22Rv1 (cell line): Measurements from ENCODE around the gene TMC3.

Experiments
- H3K27ac ChIP-seq: fragments of 450-650 bp; 2 replicates; pipeline ENCODE4 v1.5.1; 2017
- ZFX ChIP-seq: fragments of 450-650 bp; IDR thresholded peaks from 2 replicates; pipeline ENCODE4 v1.6.1; 2017; ENCODE audit warnings: antibody characterized with exemption, borderline replicate concordance
- TF ChIP-seq, protein P1 (sequence below): fragments of 450-650 bp; IDR thresholded peaks from 2 replicates; pipeline ENCODE4 v1.5.1; 2017; ENCODE audit warnings: mild to moderate bottlenecking

Gene TMC3

DNA sequence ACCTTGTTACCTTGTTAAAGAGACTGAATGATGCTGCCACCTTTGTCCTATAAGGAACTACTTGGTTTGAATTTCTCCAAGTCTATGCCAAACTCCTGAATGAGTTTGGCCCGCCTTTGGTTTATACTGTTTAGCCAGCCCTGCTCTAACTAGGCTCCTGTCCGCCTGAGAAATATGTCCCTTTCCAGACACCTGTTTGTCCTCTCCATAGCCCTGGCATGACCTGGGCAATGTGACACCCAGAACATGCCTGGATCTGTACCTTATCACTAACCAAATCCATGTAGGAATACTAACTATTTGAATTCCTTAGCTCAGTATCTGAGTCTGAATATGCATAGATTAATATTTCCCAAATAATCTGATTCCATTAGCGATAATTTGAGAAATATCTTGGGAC is 24.4 kb upstream of the TMC3 start:
- TF ChIP-seq ZFX = no peak
- TF ChIP-seq, protein P1, sequence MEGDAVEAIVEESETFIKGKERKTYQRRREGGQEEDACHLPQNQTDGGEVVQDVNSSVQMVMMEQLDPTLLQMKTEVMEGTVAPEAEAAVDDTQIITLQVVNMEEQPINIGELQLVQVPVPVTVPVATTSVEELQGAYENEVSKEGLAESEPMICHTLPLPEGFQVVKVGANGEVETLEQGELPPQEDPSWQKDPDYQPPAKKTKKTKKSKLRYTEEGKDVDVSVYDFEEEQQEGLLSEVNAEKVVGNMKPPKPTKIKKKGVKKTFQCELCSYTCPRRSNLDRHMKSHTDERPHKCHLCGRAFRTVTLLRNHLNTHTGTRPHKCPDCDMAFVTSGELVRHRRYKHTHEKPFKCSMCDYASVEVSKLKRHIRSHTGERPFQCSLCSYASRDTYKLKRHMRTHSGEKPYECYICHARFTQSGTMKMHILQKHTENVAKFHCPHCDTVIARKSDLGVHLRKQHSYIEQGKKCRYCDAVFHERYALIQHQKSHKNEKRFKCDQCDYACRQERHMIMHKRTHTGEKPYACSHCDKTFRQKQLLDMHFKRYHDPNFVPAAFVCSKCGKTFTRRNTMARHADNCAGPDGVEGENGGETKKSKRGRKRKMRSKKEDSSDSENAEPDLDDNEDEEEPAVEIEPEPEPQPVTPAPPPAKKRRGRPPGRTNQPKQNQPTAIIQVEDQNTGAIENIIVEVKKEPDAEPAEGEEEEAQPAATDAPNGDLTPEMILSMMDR = no peak
- no peak overlapping the region for H3K27ac ChIP-seq

DNA sequence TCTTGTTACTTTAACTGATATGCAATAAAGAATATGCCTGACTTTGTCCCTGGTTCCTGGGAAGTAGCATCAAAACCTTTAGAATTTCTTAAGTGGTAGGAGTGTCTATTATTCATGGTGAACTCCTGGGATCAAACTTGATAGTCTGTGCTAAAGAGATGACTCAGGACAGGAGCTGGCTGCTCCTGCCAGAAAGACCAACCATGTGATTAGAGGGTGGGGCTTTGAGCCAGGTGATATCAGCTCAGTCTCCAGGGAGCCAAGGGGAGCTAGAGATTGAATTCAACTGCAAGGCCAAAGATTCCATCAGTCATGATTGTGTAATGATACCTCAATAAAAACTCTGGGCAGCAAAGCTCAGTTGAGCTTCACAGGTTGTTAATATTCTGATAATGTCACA is 20.6 kb upstream of the TMC3 start:
- H3K27ac ChIP-seq = no peak overlapping the region
- no peak for TF ChIP-seq ZFX
- TF ChIP-seq, protein P1 = no peak

DNA sequence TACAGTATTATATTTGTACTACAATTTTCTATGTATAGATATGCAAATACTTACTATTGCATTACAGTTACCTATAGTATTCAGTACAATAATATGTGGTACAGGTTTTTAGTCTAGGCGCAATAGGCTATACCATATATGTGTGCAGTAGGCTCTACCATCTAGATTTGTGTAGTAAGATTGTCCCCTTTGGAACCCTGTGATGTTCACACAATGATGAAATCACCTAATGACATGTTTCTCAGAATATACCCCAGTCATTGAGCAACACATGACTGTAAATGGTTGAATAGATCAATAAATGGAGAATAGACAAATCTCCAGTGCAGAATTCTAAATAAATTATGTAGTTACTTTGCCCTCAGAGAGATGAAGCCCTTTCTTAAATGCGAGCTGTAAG is 17.6 kb upstream of the TMC3 start:
- TF ChIP-seq, protein P1 = no peak
- no peak for TF ChIP-seq ZFX
- no peak overlapping the region for H3K27ac ChIP-seq

DNA sequence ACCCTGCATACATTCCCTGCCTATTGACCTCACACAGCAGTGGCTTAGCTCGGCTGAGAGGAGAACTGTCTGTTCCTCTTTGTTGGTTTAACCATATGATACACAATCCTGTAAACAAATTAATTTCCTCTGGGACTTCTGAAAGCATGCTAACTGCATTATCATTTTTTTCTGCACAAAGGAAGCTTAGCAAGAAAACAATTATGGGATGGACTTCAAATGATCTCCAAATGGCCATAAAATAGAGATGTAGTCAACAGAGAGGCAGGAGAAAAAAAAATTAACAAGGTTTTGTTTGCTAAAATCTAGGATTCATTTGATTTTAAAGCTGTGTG is 14.4 kb upstream of the TMC3 start:
- TF ChIP-seq, protein P1 = no peak
- TF ChIP-seq ZFX = no peak
- peak overlapping the region; percentile 61 for H3K27ac ChIP-seq

DNA sequence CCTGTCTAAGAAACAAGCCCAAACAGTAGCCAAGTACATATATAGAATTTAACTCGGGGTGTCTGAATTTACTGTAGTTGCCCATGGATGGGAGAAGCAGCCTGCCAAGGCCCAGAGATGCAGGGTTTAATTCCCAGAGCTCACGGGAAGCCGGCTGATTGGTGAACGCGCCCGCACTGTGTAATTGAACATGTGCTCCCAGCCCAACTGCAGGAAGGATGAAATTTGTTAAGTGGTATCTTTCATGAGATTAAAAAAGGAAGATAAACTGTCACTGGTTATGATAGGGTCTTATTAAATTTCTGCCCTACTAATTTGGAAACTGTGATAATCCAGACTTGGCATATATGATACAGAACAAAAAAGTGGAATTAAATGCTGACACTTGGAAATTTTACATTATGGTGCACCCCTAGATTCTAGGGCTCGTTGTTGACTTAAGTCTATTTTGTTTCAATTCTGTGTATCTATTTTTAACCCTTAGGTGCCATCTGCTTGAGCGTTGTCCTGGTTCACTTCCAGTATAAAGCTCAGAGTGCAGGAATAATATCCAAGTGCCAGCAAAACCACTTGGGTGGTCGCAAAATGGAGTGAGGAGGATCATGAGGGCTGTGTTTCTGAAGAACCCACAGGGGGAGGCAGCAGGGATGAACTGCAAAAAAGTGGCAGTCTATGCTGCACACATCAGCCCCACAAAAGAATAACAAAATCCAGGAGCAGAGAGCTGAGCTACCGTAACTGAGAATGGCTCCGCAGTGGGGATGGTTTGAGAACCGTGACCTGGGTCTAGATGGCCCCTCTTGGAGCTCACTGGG is 13.8 kb upstream of the TMC3 start:
- peak overlapping the region; percentile 61 for H3K27ac ChIP-seq
- TF ChIP-seq, protein P1 = no peak
- TF ChIP-seq ZFX = no peak

DNA sequence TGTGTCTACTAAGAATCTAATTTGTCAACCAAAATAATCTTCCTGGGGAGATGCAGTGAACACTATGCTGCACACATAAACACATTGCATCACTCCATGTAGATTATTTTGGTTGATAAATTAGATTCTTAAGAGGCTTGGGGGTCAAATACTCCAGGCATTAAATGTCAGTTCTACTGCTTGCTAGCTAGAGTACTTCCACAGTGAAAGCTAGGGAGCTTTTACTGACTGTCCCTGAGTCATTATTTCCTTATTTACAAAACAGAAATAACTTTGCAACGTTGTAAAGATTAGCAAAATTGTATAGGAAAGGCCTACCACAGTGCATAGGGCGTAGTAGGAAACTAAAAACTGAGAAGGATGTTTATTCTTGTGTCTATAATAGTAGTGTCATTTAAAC is 12.9 kb upstream of the TMC3 start:
- H3K27ac ChIP-seq = peak overlapping the region; percentile 61
- TF ChIP-seq, protein P1 = no peak
- no peak for TF ChIP-seq ZFX

DNA sequence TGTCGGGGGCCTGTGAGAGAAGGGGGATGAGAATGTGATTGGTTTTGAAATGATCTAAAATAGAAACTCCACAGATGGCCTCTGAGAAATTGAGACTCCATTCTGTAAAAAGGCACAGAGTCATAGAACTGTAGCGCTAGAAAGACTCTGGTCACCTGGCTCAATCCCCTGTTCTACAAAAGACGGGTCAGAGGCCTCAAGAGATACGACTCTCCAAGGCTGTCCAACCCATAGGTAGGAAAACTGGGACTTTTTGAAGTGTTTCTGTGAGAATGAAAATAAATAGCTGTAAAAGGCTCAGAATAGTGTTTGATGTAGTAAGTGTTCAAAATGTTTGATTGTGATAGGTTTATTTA is 11.7 kb upstream of the TMC3 start:
- H3K27ac ChIP-seq = peak overlapping the region; percentile 26; the same call in 1 of the 2 replicates
- TF ChIP-seq, protein P1 = no peak
- no peak for TF ChIP-seq ZFX
